Kidney (tissue), 14 donors: Measurements from ENCODE around the gene UNG. TPM values are rescaled to one million over a fixed set of nuclear protein-coding genes. Genes with fewer than 3 reads are reported as not detected.

Experiments
- DNase-seq, 5 donors: peaks; one replicate each; pipeline ENCODE4 v3.0.0-alpha.2; 2013 to 2020
- FAIRE-seq: peaks from 2 replicates; lab custom pipeline; 2012; peaks lifted over from hg19 to GRCh38; lab: Jason Lieb, UNC
- H3K27ac ChIP-seq, 2 donors: one replicate each; pipeline ENCODE4 v1.7.0; 2013; ENCODE audit warnings: low read depth in 2 of 2, low read length in 2 of 2, inconsistent platforms in 1 of 2
- H3K27me3 ChIP-seq: one replicate; pipeline ENCODE4 v1.7.1; 2013; ENCODE audit warnings: low read length, inconsistent platforms; ENCODE audit not compliant: control insufficient read depth, insufficient read depth
- H3K36me3 ChIP-seq, 3 donors: one replicate each; pipeline versions ENCODE4 v1.7.0 to v1.7.1; 2013; ENCODE audit warnings: low read length in 3 of 3, control low read depth in 1 of 3, inconsistent platforms in 1 of 3; ENCODE audit not compliant: insufficient read depth in 3 of 3, control insufficient read depth in 2 of 3
- H3K4me1 ChIP-seq, 3 donors: one replicate each; pipeline versions ENCODE4 v1.7.0 to v1.7.1; 2013; ENCODE audit warnings: low read length in 3 of 3, inconsistent platforms in 1 of 3, low read depth in 1 of 3; ENCODE audit not compliant: control insufficient read depth in 2 of 3, insufficient read depth in 2 of 3
- H3K4me3 ChIP-seq, 3 donors: one replicate each; pipeline versions ENCODE4 v1.7.0 to v1.8.1; 2013; ENCODE audit warnings: low read length in 3 of 3, control low read depth in 1 of 3, inconsistent platforms in 1 of 3
- H3K9ac ChIP-seq, 3 donors: one replicate each; pipeline versions ENCODE4 v1.7.0 to v1.7.1; 2013; ENCODE audit warnings: low read length in 3 of 3, control low read depth in 1 of 3, inconsistent platforms in 1 of 3
- H3K9me3 ChIP-seq, 3 donors: one replicate each; pipeline versions ENCODE4 v1.7.0 to v1.7.1; 2013; ENCODE audit warnings: low read length in 3 of 3, control low read depth in 1 of 3, inconsistent platforms in 1 of 3; ENCODE audit not compliant: control insufficient read depth in 2 of 3, insufficient read depth in 1 of 3
- CTCF ChIP-seq: IDR thresholded peaks from 3 replicates; pipeline ENCODE4 v1.5.1; 2012; ENCODE audit warnings: mild to moderate bottlenecking, moderate library complexity, borderline replicate concordance; ENCODE audit not compliant: insufficient read depth; ENCODE audit errors: extremely low read depth
- intact Hi-C: fragments of 100-400 bp; cut with DNase I; formaldehyde crosslinking; loops from one replicate; pipeline ENCODE4 v1.11.1; 2022
- polyA plus RNA-seq: library from polyadenylated mRNA; stranded (reverse); fragments of 350-450 nt; fragmentation: Illumina TruSeq; extraction: RNeasy Lipid Tissue Mini Kit (QIAGEN cat#74804); gene quantifications from one replicate; pipeline ENCODE4 v1.2.3, GENCODE V29; 2014; ENCODE audit warnings: low read depth, low replicate concordance; ENCODE audit not compliant: insufficient read depth
- total RNA-seq: library from RNA; stranded (reverse); fragmentation: NEBNext Ultra II Directional; extraction: Animal tissue kit (Norgen Biotek cat#: 25700); gene quantifications from one replicate; pipeline ENCODE4 v1.2.1, GENCODE V29; 2021
- donor health status: control.
- donor health status: control.
- donor health status: control.
- donor health status: control.
- donor health status: control.
- donor health status: DM: yes; HTN: yes; CAD: no.
- donor health status: Normal renal cell carcinoma (clear cell type).

UNG gene
- total and polyA plus RNA-seq, 2 donors from 2014 or later = 24.9 to 30.3 TPM

DNA sequence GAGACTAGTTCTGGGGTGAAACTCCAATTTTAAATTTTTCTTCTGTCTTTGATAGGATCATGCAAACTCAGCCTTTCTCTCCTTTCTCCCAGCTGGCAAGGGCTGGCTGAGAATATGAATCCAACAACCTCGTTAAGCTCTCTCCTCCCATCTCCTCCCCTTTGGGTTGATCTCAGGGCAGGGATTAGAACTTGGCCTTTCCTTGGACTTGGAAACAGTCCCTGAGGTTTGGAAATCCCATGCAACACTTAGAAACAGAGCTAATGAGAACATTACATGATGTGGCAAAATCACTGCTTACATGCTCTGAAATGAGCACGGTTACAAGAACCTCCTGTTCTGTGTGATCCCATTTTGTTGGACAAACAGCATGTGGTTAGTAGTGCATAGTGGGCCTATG, 50.6 kb downstream of the UNG start:
- Histone ChIP-seq H3K36me3 (peaks cover 0 to 4% (median 0%) of the 10 kb centered on the region in 3 donors), H3K9me3 (no peaks in the 10 kb centered on the region), H3K27ac (no peak overlapping the region), H3K4me3 (no peak overlapping the region), H3K9ac (no peak overlapping the region), H3K4me1 (peaks cover 0 to 3% (median 0%) of the 10 kb centered on the region in 3 donors), H3K27me3 (no peaks in the 10 kb centered on the region)
- no peak for FAIRE-seq
- DNase-seq = no peak
- intact Hi-C loops = no loop called here
- no peak for TF ChIP-seq CTCF

DNA sequence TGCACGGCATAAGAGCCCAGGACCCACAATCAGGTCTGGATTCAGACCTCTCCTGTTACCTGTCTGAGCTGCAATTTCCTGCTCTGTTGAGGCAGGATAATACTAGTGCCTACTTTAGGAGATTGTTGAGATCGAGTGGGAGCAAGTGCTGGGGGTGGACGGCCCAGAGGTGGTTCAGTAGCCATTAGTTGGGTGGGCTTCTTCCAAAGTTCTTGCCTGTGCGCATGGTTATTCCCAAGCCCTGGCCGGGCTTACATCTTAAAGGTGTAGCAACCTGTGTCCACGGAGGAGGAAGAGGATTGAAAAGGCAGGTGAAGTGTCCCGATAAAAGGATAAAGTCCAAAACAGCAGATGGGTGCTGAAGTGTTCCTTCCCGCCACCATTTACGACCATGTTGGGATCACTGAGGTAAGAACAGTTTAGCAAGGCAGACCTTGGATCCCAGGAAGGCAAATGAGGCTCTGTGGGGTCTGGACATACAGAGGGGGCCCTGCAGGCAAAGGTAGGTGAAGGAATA, 52.8 kb downstream of the UNG start:
- H3K9me3 ChIP-seq = no peaks in the 10 kb centered on the region
- no peak for FAIRE-seq
- no peak for TF ChIP-seq CTCF
- DNase-seq = no peak
- H3K27ac ChIP-seq = no peak overlapping the region
- H3K4me3 ChIP-seq = no peak overlapping the region
- intact Hi-C loops = no loop called here
- H3K36me3 ChIP-seq = peaks cover 0 to 4% (median 0%) of the 10 kb centered on the region in 3 donors
- peaks cover 0 to 6% (median 4%) of the 10 kb centered on the region in 3 donors for H3K4me1 ChIP-seq
- H3K27me3 ChIP-seq = no peaks in the 10 kb centered on the region
- H3K9ac ChIP-seq = no peak overlapping the region

- intact Hi-C loops = no loop called here
- FAIRE-seq = no peak
These were observed 54.1 kb downstream of the UNG start for GRCh38 chr12:109151457-109151856.

More at GRCh38 chr12:109151457-109151856, 54.1 kb downstream of the UNG start:
- TF ChIP-seq CTCF = no peak
- Histone ChIP-seq H3K4me1 (peaks cover 0 to 8% (median 6%) of the 10 kb centered on the region in 3 donors), H3K9ac (no peak overlapping the region), H3K27ac (no peak overlapping the region), H3K36me3 (peaks cover 0 to 4% (median 0%) of the 10 kb centered on the region in 3 donors), H3K27me3 (no peaks in the 10 kb centered on the region), H3K9me3 (no peaks in the 10 kb centered on the region), H3K4me3 (no peak overlapping the region)
- no peak for DNase-seq
